SH-SY5Y (cell line): Measurements from ENCODE around the gene TMEM82.
A peak's percentile ranks its signal among the peaks of the same experiment; 100 is the strongest.

Experiments used
- GATA2 ChIP-seq: IDR thresholded peaks from 2 replicates; pipeline ENCODE4 v1.6.1; 2011; ENCODE audit warnings: mild to moderate bottlenecking, low read depth, low read length
- GATA3 ChIP-seq: IDR thresholded peaks from 2 replicates; pipeline ENCODE4 v1.6.1; 2011; ENCODE audit warnings: low read depth, mild to moderate bottlenecking, low read length, moderate library complexity

TMEM82 gene

GRCh38 chr1:15751717-15752116 lies 9.4 kb downstream of the TMEM82 start:
- no peak for TF ChIP-seq GATA3
- no peak for TF ChIP-seq GATA2

GRCh38 chr1:15753776-15754175 lies 11.5 kb downstream of the TMEM82 start:
- TF ChIP-seq GATA2 (no peak), GATA3 (no peak)

- peak; percentile 5; the same call in 1 of the 2 replicates for TF ChIP-seq GATA2
- TF ChIP-seq GATA3 = no peak
These were observed 12.8 kb downstream of the TMEM82 start for GRCh38 chr1:15755021-15755645.

- TF ChIP-seq GATA3 (no peak), GATA2 (no peak)
These were observed 13.3 kb downstream of the TMEM82 start for GRCh38 chr1:15755646-15756040.

- no peak for TF ChIP-seq GATA3
- TF ChIP-seq GATA2 = no peak
These were observed 14.1 kb downstream of the TMEM82 start for GRCh38 chr1:15756143-15757015.

GRCh38 chr1:15757016-15757543 lies 14.8 kb downstream of the TMEM82 start:
- TF ChIP-seq GATA2 = no peak

- TF ChIP-seq GATA2 (peak; percentile 97), GATA3 (no peak; the same call in 1 of the 2 replicates)
These were observed 15.5 kb downstream of the TMEM82 start for GRCh38 chr1:15757575-15758342.

GRCh38 chr1:15758343-15758931 lies 16.1 kb downstream of the TMEM82 start, which contains the start of gene FBLIM1:
Gene FBLIM1 (plus strand): TSS chr1:15758795. CDS start chr1:15764984, 6,189 bp downstream.
- TF ChIP-seq GATA2 (no peak), GATA3 (no peak)

- TF ChIP-seq GATA2 (no peak), GATA3 (no peak)
These were observed 16.8 kb downstream of the TMEM82 start for GRCh38 chr1:15758953-15759661.

GRCh38 chr1:15760520-15761211 lies 18.4 kb downstream of the TMEM82 start:
- peak; percentile 60 for TF ChIP-seq GATA2
- TF ChIP-seq GATA3 = no peak

- TF ChIP-seq GATA3 (no peak), GATA2 (peak; percentile 75)
These were observed 19.2 kb downstream of the TMEM82 start for GRCh38 chr1:15761366-15762128.

- no peak for TF ChIP-seq GATA2
These were observed 20.2 kb downstream of the TMEM82 start for GRCh38 chr1:15762546-15762945.

GRCh38 chr1:15764269-15764764 lies 22.0 kb downstream of the TMEM82 start:
- TF ChIP-seq GATA3 = no peak
- no peak for TF ChIP-seq GATA2
